Occipital lobe (tissue), 2 donors: ENCODE measurements around the gene MAD2L1. TPM values are rescaled to one million over a fixed set of nuclear protein-coding genes. Genes with fewer than 3 reads are reported as not detected.
A peak's percentile ranks its signal among the peaks of the same experiment; 100 is the strongest.

ENCODE experiments used
- DNase-seq: peaks from one replicate; lab custom pipeline; 2025; lab: John Stamatoyannopoulos, UW
- total RNA-seq: library from RNA; depleted of rRNA; stranded (reverse); fragments of >200 nt; gene quantifications from one replicate; pipeline ENCODE4 v1.2.3, GENCODE V29; 2014

Gene MAD2L1
- total RNA-seq, 1 donor from 2014 or later, result 7.2 TPM

DNA sequence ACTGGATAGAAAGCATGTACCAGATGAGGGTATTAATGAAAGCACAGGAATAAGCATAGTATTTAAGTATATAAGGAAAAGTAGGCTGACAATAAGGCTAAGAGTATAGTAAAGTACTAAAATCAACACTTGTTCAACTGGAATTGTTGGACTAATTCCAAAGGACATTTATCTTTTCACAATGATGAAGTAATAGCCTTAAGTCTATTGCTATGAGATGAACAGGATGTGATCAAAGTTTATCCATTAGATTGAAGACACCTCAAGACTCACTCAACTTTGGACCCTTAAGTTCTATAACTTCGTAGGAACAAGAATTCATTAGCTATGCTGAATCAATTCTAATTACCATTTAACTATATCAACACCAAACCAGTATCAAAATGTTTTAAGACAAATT, 7.6 kb downstream of the MAD2L1 start:
- DNase-seq, result no peak

DNA sequence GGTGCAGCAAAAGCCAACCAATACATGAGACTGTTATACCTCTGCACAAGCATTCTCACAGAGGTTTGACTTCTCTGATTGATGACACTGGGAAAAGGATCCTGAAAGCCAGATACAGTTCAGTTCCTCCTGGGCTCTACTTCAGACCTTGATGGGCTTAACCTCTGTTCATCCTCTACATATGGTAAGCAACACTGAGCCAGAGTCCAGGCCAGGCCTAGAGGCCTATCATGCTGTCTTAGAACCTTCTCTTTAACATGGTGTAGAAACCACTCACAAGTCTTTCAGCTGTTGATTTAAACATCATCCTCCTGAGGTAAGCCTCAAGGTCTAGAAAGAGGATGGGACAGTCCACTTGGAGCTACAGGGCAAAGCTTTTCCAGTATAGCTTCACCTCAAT, 9.2 kb downstream of the MAD2L1 start:
- DNase-seq, result no peak

DNA sequence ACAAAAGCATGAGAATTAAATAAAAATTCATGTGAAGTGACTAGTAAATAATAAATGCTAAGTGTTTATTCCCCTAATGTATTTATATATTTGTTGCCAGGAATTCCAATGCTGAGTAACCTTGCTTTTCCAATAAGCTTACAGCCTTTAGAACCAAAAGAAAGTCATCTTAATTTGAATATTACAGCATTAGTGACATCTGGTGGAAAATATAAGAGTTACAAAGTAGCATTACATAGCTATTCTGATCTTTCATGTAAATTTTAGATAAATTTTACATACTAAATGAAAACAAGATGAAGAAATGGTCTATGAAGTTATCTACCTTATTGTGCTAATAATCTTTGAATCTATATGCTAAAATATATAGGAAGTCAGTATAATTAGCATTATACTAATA, 10.4 kb downstream of the MAD2L1 start:
- DNase-seq, result no peak

- DNase-seq, result no peak
Observed at GRCh38 chr4:120055795-120056194, 10.9 kb downstream of the MAD2L1 start.

DNA sequence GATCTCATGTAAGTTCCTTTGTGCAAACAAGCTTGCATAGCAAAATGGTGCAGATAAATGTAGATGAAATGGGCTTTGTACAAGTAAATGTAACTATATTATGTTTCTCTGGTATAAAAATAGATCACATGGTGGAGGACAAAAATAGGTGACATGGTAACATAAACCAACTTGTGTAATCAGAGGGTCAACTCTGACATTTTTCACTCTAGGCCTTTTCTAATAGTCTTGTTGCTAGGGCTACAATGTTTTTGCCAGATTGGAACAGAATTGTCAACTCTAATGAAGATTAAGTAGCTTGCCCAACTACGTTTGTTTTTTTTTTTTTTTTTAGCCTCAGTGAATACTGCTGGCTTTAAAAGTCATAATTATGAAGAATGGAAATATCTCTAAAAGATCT, 11.5 kb downstream of the MAD2L1 start:
- no peak for DNase-seq

- DNase-seq, result no peak
Observed at GRCh38 chr4:120053911-120054310, 12.7 kb downstream of the MAD2L1 start.

DNA sequence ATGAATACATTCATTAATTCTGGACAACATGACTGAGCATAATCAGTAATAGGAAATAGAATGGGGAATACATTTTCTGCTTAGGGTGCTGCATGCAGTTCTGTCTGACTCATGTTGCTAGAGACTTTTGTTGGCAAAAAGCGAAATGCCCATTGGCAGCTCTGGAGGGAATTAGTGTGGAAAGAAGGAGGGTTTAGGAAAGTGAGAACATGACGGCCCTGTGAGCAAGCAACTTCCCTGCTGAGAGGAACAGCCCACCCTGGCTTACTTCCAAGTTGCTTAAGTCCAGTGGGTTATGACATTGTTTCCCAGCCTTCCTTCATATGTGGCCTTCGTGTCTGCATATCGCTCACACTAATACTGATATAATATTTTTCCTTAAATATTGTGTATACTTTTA, 13.8 kb downstream of the MAD2L1 start:
- DNase-seq, result no peak

GRCh38 chr4:120051253-120051652, 15.4 kb downstream of the MAD2L1 start:
- no peak for DNase-seq

DNA sequence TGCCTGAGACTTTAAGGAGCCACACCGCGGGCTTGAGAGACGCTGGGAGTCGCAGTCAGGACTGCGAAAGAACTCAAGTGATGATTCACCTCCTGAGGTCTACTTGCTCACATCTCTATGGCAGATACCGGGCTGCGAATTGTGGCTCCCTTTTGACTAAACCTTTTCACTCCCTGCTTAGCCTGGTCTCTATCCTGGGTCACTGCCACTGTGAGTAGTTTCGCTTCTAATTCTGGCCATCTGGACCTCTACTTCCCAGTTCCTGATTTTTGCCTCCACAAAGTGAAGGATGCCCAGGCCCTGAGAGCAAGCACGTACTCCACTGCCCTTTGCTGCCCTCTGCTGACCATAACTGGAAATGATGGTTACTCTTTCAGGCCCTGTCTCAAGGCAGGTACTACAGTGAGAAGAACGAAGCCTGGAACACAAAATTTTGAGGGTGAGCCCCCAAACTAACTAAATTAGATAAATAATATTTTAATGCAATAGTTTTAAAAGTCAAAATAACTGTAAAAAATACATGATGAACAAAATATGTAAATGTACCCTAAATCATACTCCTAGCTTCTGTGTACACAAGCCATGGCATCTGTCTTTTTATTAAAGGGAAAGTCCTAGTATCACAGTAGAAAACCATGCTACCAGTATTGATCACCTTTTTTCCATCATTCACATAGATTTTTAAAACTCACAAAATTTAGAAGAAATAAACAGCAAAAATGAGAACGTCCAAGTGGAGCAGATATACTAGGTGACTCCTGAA, 16.7 kb downstream of the MAD2L1 start:
- DNase-seq, result peak; percentile 61

GRCh38 chr4:120043828-120044227, 22.8 kb downstream of the MAD2L1 start:
- DNase-seq, result no peak

GRCh38 chr4:120037411-120037810, 29.2 kb downstream of the MAD2L1 start:
- no peak for DNase-seq

DNA sequence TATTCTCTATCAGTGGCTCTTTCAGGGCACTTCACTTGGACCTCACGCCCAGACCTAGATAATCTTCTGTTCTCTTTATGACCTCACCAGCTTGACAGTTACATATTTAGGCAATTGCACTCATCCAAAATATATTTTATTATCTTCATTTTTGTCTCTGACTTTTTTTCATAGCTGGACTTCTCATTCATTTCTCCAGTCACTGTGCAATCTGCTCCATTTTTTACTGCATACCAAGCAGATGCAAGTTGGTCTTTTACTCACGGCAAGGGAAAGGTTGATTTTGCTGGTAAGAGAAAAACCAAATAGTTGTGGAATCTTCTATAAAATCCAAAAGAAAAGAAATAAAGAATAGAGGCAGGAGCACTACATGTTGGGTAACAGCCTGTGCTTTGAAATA, 31.7 kb downstream of the MAD2L1 start:
- no peak for DNase-seq

DNA sequence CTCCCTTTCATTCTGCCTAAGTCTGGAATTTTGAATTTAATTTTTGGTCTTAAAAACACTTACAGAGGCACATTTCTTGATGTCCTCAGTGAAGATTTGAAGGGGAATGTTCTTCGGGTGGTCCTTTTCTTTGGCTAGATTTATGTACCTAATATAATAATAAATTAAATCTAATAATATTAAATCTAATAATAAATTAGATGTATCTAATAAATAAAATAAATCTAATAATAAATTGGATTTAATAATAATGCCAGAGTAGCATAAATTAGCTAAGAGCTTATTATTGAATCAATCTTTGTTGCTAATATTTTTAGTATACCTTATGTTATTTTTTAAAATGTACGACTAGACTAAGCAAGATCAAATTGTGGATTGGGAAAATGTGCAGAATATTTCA, 39.8 kb downstream of the MAD2L1 start:
- no peak for DNase-seq

DNA sequence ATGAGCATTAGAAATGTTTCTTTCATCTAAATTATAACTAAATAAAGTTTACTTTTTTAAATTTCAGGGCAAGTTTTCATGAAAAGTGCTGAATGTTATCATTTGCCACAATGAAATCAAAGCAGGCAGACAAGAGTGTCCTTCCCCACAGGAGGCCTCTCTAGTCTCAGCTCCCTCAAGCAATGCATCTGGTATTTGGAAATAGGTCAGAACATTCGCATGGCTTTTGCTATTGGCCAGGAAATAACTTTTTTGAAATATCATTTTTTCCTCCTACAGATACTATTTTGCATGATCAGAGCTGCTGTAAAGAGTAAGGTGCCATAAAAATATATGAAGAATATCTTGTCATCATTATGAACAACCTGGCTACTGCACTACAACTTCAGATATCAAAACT, 41.1 kb downstream of the MAD2L1 start:
- DNase-seq, result no peak

GRCh38 chr4:120018786-120019185, 47.9 kb downstream of the MAD2L1 start:
- DNase-seq, result no peak

DNA sequence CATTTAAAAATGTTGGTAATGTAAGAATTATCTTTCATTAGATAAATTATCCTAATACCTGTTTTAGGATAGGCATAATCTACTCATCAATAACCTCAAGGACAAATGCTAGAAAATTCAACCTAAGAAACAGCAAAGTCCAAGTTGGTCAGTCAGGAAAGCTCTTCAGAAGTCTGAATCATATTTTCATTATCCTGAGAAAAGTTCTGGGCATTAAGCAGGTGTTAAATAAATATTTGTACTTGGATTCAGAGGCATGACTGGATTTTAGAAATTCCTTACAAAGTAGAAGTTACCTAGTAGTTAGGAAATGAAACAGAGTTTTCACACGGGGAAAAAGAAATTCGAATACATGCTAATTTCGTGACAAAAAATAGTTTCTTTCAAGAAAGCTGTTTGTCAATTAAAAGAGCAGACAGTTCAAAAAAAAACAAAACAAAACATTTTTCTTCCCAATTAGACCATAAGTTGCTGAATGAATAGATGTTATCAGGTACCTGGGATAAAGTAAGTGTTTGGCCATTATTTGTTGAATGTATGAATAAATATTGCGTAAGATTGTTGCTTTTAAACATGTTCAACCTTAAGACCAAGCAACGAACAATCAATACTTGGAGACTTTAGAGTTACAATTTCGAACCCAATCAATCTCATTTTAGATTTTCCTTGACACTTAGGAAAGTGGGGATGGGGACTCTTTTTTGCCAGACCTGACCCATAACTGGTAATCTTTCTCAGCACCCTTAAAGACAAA, 48.5 kb downstream of the MAD2L1 start:
- no peak for DNase-seq

- DNase-seq, result no peak
Observed at GRCh38 chr4:120011725-120012124, 54.9 kb downstream of the MAD2L1 start.

- no peak for DNase-seq
Observed at GRCh38 chr4:120010646-120011045, 56.0 kb downstream of the MAD2L1 start.

DNA sequence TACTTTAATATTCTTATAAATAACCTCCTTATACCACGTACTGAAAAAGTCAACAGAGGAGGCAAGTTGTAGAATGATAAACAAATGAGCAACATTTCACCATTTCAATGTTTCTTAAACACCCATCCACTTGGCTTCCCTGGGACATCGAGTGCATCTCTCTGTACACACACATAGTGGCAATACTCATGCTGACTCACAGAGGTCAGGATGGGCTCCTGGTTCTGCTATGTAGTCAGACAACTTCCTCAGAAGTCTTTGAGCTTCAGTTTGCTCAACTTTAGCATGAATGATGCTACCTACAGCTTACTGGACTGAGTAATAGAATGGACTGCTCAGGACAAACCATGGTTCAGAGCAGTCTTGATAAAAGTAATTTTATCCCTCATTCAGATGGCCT, 56.9 kb downstream of the MAD2L1 start:
- DNase-seq, result no peak

GRCh38 chr4:120008957-120009356, 57.7 kb downstream of the MAD2L1 start:
- no peak for DNase-seq

DNA sequence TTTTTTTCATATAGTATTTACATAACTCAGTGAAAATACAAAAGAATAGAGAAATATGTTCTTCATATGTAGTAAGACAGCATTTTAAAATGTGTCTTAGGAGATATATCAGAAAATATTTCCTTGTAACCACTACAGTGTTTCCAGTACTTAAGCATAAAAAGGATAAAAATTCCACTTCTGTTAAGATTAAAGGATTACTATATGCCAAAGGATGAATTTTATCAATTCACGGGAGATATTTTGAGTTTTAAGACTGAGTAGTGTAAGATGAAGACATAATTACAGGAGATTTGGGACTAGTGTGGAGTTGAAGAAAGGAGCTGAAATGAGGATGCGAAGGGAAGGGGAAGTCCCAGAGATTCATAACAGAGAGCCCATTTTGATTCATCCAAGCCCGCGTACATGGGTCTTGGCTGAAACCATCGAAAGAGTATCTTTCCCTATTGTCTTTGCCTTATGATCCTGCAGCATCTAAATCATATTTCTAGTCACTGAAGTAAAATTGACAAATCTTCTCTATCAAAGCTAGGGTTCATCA, 58.7 kb downstream of the MAD2L1 start:
- no peak for DNase-seq

DNA sequence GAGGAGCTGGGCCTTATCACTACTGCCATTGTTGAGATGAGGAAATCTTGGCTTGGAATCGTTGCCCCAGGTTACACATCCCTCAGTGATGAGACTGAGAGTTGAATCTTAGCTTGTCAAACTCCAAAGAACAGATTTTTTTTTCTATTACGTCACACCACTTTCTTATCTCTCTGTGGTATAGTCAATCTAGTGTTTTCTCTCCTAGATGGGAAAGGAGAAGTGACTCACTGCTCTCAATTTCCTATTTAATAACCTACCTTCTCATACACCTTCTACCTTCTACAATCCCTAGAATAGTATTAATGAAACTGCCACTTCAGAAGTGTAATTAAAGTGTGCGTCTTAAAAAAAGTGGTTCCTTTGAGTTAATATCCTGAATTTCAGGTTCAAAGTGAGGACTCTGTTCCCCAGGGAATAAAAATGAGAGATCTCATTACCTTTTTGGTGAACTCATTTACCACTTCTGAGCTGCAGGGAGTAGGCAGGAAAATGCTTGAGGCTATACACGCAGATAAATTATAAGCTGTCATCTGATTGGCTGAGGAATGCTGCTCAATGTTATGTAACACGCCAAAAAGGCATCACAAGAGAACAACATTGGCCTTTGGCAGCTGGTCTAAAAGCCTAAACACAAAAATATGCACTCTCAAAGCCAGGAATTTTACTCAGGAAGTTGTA, 59.3 kb downstream of the MAD2L1 start:
- no peak for DNase-seq
